VCaP (cell line): Measurements from ENCODE around the gene GRM7.

Source experiments
- H3K27ac ChIP-seq: fragments of 450-650 bp; 2 replicates; pipeline ENCODE4 v1.5.1; 2017
- TF ChIP-seq, protein P1 (sequence below): fragments of 450-650 bp; conservative IDR thresholded peaks from 2 replicates; pipeline ENCODE4 v1.5.1; 2017; ENCODE audit warnings: mild to moderate bottlenecking, moderate library complexity

Gene GRM7

DNA sequence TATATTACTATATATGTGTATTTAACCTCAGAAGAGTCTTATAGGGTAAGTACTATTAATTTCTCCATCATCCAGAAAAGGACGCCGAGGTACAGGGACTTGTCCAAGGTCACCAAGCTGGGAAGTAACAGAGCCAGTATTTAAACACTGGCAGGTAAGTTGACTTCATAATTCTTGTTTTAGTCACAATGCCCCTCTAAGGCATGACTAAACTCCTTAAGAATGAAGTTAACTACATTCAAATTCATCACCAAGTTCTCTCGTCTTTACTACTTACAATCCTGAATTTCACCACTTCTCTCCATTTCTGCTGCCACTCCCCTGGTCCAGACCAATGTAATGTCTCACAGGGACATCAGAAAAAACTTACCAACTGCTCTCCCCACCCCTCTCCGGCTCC lies 312.1 kb downstream of the GRM7 start:
- TF ChIP-seq, protein P1, sequence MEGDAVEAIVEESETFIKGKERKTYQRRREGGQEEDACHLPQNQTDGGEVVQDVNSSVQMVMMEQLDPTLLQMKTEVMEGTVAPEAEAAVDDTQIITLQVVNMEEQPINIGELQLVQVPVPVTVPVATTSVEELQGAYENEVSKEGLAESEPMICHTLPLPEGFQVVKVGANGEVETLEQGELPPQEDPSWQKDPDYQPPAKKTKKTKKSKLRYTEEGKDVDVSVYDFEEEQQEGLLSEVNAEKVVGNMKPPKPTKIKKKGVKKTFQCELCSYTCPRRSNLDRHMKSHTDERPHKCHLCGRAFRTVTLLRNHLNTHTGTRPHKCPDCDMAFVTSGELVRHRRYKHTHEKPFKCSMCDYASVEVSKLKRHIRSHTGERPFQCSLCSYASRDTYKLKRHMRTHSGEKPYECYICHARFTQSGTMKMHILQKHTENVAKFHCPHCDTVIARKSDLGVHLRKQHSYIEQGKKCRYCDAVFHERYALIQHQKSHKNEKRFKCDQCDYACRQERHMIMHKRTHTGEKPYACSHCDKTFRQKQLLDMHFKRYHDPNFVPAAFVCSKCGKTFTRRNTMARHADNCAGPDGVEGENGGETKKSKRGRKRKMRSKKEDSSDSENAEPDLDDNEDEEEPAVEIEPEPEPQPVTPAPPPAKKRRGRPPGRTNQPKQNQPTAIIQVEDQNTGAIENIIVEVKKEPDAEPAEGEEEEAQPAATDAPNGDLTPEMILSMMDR: no peak
- no peak overlapping the region for H3K27ac ChIP-seq

DNA sequence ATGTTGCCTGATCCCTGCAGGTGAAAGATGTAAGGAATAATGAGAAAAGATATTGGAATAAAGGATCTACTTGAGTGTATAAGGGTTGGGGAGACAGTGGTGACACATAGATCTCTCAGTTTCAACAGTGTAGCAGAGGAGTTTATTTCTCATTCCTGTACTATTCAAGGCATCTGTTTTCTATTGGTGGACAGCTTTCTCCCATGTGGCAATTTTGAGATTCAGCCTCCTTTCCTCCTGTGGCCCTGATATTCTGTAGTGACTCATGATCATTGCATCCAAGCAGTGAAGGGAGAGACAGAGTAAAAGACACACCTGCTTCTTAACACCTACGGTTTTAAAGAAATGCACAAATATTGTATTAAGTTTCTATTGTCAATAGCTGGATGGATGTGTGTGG lies 327.6 kb downstream of the GRM7 start:
- no peak overlapping the region for H3K27ac ChIP-seq
- TF ChIP-seq, protein P1: no peak

- TF ChIP-seq, protein P1: no peak
- no peak overlapping the region for H3K27ac ChIP-seq
Measured at GRCh38 chr3:7190095-7190494, 329.2 kb downstream of the GRM7 start.

DNA sequence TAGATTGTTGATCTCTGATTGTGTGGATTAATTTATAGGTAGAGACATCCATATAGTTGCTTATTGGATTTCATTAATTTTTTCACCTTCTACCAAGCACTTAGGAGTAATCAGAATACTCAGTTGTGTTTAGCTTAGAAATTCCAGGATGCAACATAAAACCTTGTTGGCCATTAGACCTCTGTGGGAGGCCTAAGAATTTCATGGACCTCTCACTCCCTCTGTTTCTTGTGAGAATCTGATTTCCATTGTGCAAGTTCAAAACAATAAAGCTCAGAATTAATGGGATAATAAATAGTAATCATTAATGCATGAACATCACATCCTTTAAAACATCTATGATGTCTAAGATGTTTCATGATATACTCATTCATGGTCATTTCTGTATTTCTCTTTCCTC lies 332.4 kb downstream of the GRM7 start:
- TF ChIP-seq, protein P1: no peak
- no peak overlapping the region for H3K27ac ChIP-seq

DNA sequence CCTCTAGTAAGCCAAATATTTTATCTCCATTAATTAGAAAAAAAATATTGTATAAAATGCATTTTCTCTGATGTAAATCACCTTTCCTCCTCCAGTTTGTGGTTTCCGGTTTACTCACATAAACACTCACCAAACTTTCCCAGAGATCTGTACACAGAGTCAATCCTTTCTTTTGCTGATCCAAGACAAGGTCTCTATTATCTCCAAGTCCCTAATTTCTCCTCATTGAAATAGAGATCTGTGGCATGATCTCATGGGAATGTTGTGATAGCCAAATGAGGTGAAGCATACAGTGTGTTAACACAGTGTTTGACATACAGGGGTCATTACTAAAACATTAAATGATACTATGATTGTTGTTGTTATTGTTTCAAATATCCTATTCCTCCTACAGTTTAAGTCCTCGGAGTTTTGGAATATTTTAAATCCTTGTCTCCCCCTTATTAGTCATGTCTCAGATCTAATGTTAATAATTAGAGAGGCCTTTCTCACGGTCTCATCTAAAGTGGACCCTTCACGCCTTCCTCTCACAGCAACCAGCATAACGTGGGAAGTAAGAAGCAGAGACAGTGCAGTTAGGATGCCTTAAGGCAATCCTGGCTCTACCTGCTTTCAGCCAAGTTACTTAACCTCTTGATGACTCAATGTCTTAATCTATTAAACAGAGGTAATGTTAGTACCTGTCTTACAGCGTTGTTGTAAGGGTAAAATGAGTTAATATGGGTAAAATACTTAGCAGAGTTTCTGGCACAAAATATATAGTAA lies 333.3 kb downstream of the GRM7 start:
- no peak overlapping the region for H3K27ac ChIP-seq

DNA sequence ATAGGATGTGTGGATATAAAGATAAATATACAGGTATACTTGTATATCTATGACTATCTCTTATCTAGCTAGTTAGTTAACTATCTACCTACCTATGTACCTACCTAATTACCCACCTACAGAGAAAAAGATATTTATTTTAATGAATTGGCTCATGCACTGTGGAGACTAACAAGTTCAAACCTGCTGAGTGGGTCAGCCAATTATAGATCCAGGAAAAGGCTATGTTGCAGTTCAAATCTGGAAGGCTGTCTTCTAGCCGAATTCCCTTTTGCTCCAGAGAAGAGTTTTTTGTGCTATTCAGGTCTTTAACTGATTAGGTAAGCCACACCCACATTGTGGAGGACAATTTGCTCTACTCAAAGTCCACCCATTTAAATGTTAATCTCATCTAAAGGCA lies 335.0 kb downstream of the GRM7 start:
- TF ChIP-seq, protein P1: no peak
- no peak overlapping the region for H3K27ac ChIP-seq

More for the DNA sequence above, 333.3 kb downstream of the GRM7 start:
- TF ChIP-seq, protein P1: no peak

- no peak overlapping the region for H3K27ac ChIP-seq
- TF ChIP-seq, protein P1: no peak
Measured at GRCh38 chr3:7201784-7202183, 340.9 kb downstream of the GRM7 start.
